WERI-Rb-1 (cell line): ENCODE results near the gene LANCL3.

Experiments
- DNase-seq: peaks from one replicate; pipeline ENCODE4 v3.0.0-alpha.2; 2020
- H3K27ac ChIP-seq: fragments of 250-450 bp; sonication (Bioruptor Pico); 2 replicates; pipeline ENCODE4 v1.5.1; 2020; ENCODE audit warnings: mild to moderate bottlenecking, moderate library complexity
- H3K27me3 ChIP-seq: fragments of 250-450 bp; sonication (Bioruptor Pico); 2 replicates; pipeline ENCODE4 v1.5.1; 2021; ENCODE audit warnings: mild to moderate bottlenecking, low read depth, moderate library complexity; ENCODE audit not compliant: insufficient read depth, severe bottlenecking
- H3K36me3 ChIP-seq: fragments of 250-450 bp; sonication (Bioruptor Pico); 2 replicates; pipeline ENCODE4 v1.5.1; 2020; ENCODE audit warnings: mild to moderate bottlenecking, moderate library complexity
- H3K4me3 ChIP-seq: 2 replicates; pipeline ENCODE4 v1.5.1; 2011; ENCODE audit warnings: low read depth, mild to moderate bottlenecking, control low read depth, low read length
- H3K9me3 ChIP-seq: fragments of 250-450 bp; sonication (Bioruptor Pico); 2 replicates; pipeline ENCODE4 v1.5.1; 2021; ENCODE audit warnings: mild to moderate bottlenecking, moderate library complexity; ENCODE audit not compliant: severe bottlenecking
- CTCF ChIP-seq: IDR thresholded peaks from 2 replicates; pipeline ENCODE4 v1.5.1; 2011; ENCODE audit warnings: low read depth, mild to moderate bottlenecking, control low read depth, inconsistent platforms, low read length

LANCL3 gene

GRCh38 chrX:37711991-37712390, 140.5 kb downstream of the LANCL3 start:
- DNase-seq: no peak
- TF ChIP-seq CTCF: no peak
- Histone ChIP-seq H3K9me3 (peaks cover 3% of the 10 kb centered on the region), H3K27ac (no peak overlapping the region), H3K27me3 (no peaks in the 10 kb centered on the region), H3K36me3 (no peaks in the 10 kb centered on the region), H3K4me3 (no peak overlapping the region)

DNA sequence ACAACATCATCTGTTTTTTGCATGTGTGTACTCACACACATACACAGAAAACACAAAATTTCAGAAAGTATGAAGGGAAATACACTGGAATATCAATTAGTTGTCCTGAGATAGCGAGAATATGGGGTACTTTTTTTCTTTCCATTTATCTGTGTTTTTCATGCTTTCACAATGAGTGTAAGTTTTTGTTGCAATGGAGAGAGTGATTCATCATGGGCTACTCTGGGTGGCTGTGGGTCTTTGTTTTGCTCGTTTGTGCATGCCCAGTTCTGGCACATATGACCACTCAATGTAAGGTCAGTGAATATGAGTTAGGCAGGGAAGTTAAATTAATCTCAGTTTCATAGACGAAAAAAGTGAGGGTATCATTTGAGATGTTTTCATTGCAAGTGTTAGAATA, 141.0 kb downstream of the LANCL3 start:
- no peak overlapping the region for H3K4me3 ChIP-seq
- no peak overlapping the region for H3K27ac ChIP-seq
- no peak for DNase-seq
- no peaks in the 10 kb centered on the region for H3K36me3 ChIP-seq
- H3K27me3 ChIP-seq: no peaks in the 10 kb centered on the region
- peaks cover 3% of the 10 kb centered on the region for H3K9me3 ChIP-seq
- TF ChIP-seq CTCF: no peak

GRCh38 chrX:37714479-37714878, 143.0 kb downstream of the LANCL3 start:
- Histone ChIP-seq H3K36me3 (no peaks in the 10 kb centered on the region), H3K27ac (no peak overlapping the region), H3K9me3 (no peaks in the 10 kb centered on the region), H3K27me3 (no peaks in the 10 kb centered on the region), H3K4me3 (no peak overlapping the region)
- TF ChIP-seq CTCF: no peak
- no peak for DNase-seq

DNA sequence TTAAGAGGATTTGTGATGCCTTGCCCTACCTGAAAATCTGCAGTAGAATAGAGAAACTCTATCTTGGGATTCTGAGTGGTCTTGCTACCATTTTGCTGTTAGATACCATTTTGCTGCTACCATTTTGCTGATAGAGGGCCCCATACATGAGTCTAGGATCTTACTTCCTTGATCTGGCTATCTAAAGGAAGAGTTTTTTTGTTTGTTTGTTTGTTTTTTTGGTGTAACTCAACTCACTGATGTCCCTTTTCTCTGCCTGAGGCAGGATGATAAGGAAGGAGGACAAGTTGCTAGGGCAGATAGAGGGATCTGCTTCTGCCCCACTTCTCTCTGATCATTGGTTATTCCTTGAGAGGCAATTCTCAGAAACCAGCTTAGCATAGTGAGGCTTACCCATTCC, 145.1 kb downstream of the LANCL3 start:
- no peak overlapping the region for H3K4me3 ChIP-seq
- no peak overlapping the region for H3K27ac ChIP-seq
- no peaks in the 10 kb centered on the region for H3K27me3 ChIP-seq
- no peaks in the 10 kb centered on the region for H3K36me3 ChIP-seq
- no peak for TF ChIP-seq CTCF
- no peaks in the 10 kb centered on the region for H3K9me3 ChIP-seq
- no peak for DNase-seq

- no peak overlapping the region for H3K27ac ChIP-seq
- H3K27me3 ChIP-seq: no peaks in the 10 kb centered on the region
- TF ChIP-seq CTCF: no peak
- H3K9me3 ChIP-seq: no peaks in the 10 kb centered on the region
- no peak overlapping the region for H3K4me3 ChIP-seq
- H3K36me3 ChIP-seq: no peaks in the 10 kb centered on the region
- DNase-seq: no peak
Measured at GRCh38 chrX:37717708-37718107, 146.2 kb downstream of the LANCL3 start.

- H3K36me3 ChIP-seq: no peaks in the 10 kb centered on the region
- no peaks in the 10 kb centered on the region for H3K9me3 ChIP-seq
- H3K27me3 ChIP-seq: no peaks in the 10 kb centered on the region
- no peak for DNase-seq
- H3K27ac ChIP-seq: no peak overlapping the region
- H3K4me3 ChIP-seq: no peak overlapping the region
- no peak for TF ChIP-seq CTCF
Measured at GRCh38 chrX:37722595-37722994, 151.1 kb downstream of the LANCL3 start.
